OCI-LY3 (cell line): ENCODE data around the gene ATPAF2.

Experiments
- EZH2phosphoT487 ChIP-seq: fragments of 200-600 bp; shearing (Covaris generic); IDR thresholded peaks from 2 replicates; pipeline ENCODE4 v1.6.1; 2018; ENCODE audit warnings: antibody characterized with exemption, mixed run types, low read depth
- TF ChIP-seq, protein P1 (sequence below): fragments of 200-600, 300-600 bp; sonication (generic); IDR thresholded peaks from 2 replicates; pipeline ENCODE4 v1.5.1; 2014; ENCODE audit warnings: antibody characterized with exemption, low read length, low read depth

DNA sequence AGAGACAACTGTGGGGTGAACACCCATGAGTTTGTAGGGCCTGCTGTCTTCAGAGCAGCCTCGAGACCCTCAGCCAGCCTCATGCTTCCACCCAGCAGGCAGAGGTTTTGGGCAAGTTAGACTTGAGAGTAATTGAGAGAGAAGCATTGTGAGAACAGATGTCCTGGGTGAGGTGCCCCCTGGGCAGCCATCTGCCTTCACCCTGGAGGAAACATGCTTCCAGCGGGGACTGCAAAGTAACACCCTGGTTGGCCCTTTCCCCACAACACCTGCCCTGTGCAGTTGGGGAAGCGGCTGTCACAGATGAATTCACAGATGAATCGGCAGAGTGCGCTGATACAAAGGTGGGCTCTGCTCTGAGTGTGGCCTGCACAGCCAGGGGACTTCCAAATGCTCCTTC is 23.4 kb downstream of the ATPAF2 start:
- TF ChIP-seq, protein P1, sequence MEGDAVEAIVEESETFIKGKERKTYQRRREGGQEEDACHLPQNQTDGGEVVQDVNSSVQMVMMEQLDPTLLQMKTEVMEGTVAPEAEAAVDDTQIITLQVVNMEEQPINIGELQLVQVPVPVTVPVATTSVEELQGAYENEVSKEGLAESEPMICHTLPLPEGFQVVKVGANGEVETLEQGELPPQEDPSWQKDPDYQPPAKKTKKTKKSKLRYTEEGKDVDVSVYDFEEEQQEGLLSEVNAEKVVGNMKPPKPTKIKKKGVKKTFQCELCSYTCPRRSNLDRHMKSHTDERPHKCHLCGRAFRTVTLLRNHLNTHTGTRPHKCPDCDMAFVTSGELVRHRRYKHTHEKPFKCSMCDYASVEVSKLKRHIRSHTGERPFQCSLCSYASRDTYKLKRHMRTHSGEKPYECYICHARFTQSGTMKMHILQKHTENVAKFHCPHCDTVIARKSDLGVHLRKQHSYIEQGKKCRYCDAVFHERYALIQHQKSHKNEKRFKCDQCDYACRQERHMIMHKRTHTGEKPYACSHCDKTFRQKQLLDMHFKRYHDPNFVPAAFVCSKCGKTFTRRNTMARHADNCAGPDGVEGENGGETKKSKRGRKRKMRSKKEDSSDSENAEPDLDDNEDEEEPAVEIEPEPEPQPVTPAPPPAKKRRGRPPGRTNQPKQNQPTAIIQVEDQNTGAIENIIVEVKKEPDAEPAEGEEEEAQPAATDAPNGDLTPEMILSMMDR = no peak
- TF ChIP-seq EZH2phosphoT487 = no peak
